Measurements from ENCODE around the gene TTLL13. TPM values are rescaled to one million over a fixed set of nuclear protein-coding genes. Genes with fewer than 3 reads are reported as not detected.
"Not testable (repeated sequence)": the region's sequence is repeated elsewhere in the genome, so short reads cannot be mapped to it uniquely, and the experiment has no call there.

TTLL13 gene
- total RNA-seq, 1 donor from 2014 or later, result 0.47 TPM

DNA sequence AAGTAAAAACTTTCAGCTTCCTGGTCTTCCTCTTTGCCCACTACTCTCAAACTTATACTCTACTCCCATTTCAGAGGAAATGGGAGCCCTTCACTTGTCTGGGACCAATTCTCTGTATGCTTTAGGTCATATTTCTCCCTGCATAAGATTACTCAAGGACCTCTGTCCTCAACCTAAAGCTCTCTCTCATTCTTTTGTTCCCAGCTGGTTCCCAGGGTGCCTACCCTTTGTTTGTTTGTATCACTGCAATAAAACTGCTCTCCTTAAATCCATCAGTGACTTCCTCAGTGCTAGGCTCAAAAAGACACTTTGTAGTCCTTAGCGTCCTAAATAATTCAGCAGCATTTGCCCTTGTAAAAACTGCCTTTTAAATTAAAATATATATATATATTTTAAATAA lies 19.1 kb downstream of the TTLL13 start:
- TF ChIP-seq, protein P1, sequence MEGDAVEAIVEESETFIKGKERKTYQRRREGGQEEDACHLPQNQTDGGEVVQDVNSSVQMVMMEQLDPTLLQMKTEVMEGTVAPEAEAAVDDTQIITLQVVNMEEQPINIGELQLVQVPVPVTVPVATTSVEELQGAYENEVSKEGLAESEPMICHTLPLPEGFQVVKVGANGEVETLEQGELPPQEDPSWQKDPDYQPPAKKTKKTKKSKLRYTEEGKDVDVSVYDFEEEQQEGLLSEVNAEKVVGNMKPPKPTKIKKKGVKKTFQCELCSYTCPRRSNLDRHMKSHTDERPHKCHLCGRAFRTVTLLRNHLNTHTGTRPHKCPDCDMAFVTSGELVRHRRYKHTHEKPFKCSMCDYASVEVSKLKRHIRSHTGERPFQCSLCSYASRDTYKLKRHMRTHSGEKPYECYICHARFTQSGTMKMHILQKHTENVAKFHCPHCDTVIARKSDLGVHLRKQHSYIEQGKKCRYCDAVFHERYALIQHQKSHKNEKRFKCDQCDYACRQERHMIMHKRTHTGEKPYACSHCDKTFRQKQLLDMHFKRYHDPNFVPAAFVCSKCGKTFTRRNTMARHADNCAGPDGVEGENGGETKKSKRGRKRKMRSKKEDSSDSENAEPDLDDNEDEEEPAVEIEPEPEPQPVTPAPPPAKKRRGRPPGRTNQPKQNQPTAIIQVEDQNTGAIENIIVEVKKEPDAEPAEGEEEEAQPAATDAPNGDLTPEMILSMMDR (IDR thresholded peaks at IDR 0.05; ENCODE audit: unreplicated experiment), result no peak
- H3K4me1 Mint-ChIP-seq, result peaks cover 43% of the 10 kb centered on the region
- H3K9me3 Mint-ChIP-seq, result no peaks in the 10 kb centered on the region
- H3K27ac Mint-ChIP-seq, result peak overlapping the region; percentile 44
- H3K27me3 Mint-ChIP-seq (ENCODE audit: low read depth), result no peaks in the 10 kb centered on the region
- peaks cover 23% of the 10 kb centered on the region for H3K36me3 Mint-ChIP-seq
- peak overlapping the region; percentile 37 for H3K4me3 Mint-ChIP-seq
- DNase-seq (ENCODE audit: low spot score in 2 of 2, unreplicated experiment in 2 of 2), result no peak

DNA sequence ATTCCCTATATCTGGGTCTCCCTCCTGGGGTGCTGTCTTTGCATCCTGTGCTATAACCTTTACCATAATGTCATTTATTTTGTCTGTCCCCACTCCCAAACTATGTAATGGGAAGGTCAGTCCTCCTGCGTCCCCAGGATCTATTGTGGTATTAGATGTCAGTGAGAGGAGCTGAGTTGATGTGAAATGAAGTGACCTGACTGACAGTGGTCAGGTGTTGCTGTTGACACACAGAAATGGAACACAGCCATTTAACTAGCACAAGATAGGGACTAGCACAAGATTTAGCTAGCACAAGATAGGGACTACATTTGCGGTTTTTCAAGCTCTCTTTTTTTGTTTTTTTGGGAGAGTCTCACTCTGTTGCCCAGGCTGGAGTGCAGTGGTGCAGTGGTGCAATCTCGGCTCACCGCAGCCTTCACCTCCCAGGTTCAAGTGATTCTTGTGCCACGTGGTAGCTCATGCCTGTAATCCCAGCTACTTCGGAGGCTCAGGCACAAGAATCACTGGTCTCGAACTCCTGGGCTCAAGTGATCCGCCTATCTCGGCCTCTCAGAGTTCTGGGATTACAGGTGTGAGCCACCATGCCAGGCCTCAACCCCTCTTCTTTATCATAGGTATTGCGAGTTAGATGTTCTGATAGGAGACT lies 21.3 kb downstream of the TTLL13 start:
- no peak overlapping the region for H3K27ac Mint-ChIP-seq
- TF ChIP-seq, protein P1 (IDR thresholded peaks at IDR 0.05; ENCODE audit: unreplicated experiment), result no peak
- DNase-seq (ENCODE audit: low spot score in 2 of 2, unreplicated experiment in 2 of 2), result no peak
- H3K9me3 Mint-ChIP-seq, result no peaks in the 10 kb centered on the region
- no peaks in the 10 kb centered on the region for H3K27me3 Mint-ChIP-seq (ENCODE audit: low read depth)
- H3K4me3 Mint-ChIP-seq, result no peak overlapping the region
- H3K36me3 Mint-ChIP-seq, result peaks cover 31% of the 10 kb centered on the region
- H3K4me1 Mint-ChIP-seq, result peaks cover 34% of the 10 kb centered on the region

DNA sequence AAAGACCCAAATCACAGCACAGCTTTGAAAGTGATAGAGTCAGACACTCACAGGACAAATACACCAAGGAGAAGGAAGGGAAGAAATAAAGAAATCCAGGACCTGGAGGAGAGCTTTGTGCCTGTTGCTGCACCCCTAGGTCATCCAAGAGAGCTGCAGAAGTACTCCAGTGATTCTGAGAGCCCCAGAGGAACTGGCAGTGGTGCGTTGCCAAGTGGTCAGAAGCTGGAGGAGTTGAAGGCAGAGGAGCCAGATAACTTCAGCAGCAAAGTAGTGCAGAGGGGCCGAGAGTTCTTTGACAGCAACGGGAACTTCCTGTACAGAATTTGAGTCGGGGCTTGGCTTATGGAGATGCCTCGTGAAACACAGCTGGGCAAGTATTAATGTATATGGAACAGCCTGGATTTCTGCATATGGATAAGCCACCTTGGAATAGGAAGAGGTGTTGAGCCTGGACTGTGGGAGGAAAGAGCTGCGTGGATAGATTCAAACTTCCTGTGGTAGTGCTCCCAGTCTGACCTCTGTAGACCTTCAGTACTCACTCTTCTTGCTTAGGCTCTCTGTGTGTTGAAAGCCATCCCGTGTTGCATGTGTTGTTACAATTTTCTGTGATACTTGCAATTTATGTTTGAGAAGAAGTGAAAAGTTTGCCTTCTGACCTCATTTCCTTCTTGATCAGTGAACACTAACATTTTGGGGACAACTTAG lies 22.3 kb downstream of the TTLL13 start:
- no peak for DNase-seq (ENCODE audit: low spot score in 2 of 2, unreplicated experiment in 2 of 2)

DNA sequence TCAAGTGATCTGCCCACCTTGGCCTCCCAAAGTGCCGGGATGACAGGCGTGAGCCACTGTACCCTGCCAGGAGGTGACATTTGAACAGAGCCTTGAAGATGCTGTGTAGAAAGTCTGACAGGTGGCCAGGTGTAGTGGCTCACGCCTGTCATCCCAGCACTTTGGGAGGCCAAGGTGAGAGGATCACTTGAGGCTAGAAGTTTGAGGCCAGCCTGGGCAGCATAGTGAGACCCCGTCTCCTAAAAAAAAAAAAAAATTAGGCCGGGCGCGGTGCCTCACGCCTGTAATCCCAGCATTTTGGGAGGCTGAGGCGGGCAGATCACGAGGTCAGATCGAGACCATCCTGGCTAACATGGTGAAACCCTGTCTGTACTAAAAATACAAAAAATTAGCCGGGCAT lies 29.1 kb downstream of the TTLL13 start:
- H3K9me3 Mint-ChIP-seq, result not testable (repeated sequence)

More for the DNA sequence above, 22.3 kb downstream of the TTLL13 start:
- Mint-ChIP-seq H3K27ac (no peak overlapping the region), H3K4me3 (no peak overlapping the region), H3K4me1 (peaks cover 27% of the 10 kb centered on the region), H3K36me3 (peaks cover 36% of the 10 kb centered on the region), H3K27me3 (ENCODE audit: low read depth) (no peaks in the 10 kb centered on the region), H3K9me3 (no peaks in the 10 kb centered on the region)
- TF ChIP-seq, protein P1 (IDR thresholded peaks at IDR 0.05; ENCODE audit: unreplicated experiment), result no peak

DNA sequence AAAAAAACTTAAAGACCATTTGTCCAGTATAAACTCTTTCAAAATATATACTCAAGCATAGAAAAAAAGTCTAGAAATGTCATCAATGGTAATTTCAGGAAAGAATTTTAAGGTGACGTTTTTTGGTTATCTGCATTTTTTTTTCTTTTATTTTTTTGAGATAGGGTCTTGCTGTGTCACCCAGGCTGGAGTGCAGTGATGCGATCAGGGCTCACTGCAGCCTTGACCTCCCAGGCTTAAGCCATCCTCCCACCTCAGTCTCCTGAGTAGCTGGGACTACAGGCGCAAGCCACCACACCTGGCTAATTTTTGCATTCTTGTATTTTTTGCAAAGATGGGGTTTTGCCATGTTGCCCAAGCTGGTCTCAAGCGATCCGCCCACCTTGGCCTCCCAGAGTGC lies 31.4 kb downstream of the TTLL13 start:
- not testable (repeated sequence) for H3K27ac Mint-ChIP-seq; H3K27me3 Mint-ChIP-seq (ENCODE audit: low read depth); H3K36me3 Mint-ChIP-seq; H3K4me1 Mint-ChIP-seq; H3K4me3 Mint-ChIP-seq; H3K9me3 Mint-ChIP-seq; DNase-seq (ENCODE audit: low spot score in 2 of 2, unreplicated experiment in 2 of 2)

More for the DNA sequence above, 29.1 kb downstream of the TTLL13 start:
- not testable (repeated sequence) for H3K27me3 Mint-ChIP-seq (ENCODE audit: low read depth); DNase-seq (ENCODE audit: low spot score in 2 of 2, unreplicated experiment in 2 of 2); H3K27ac Mint-ChIP-seq; H3K4me3 Mint-ChIP-seq; H3K4me1 Mint-ChIP-seq
- peaks cover 13% of the 10 kb centered on the region for H3K36me3 Mint-ChIP-seq

DNA sequence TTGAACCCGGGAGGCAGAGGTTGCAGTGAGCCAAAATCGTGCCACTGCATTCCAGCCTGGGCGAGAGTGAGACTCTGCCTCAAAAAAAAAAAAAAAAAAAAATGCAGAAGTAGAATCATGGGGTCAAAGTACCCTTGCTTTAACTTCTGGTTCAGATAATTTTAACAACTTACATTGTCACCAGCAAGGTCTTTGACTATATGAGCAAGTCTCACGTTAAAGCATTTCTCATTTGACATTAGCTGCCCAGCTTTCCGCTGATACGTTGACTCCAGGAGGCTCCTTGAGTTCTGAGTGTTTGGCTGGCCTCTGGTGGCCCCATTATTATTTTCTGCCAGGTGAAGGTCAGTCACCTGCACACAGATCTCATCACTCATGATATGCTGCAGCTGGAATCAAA lies 32.3 kb downstream of the TTLL13 start:
- not testable (repeated sequence) for H3K4me1 Mint-ChIP-seq; H3K9me3 Mint-ChIP-seq; H3K27me3 Mint-ChIP-seq (ENCODE audit: low read depth); H3K27ac Mint-ChIP-seq; H3K4me3 Mint-ChIP-seq; DNase-seq (ENCODE audit: low spot score in 2 of 2, unreplicated experiment in 2 of 2); H3K36me3 Mint-ChIP-seq

DNA sequence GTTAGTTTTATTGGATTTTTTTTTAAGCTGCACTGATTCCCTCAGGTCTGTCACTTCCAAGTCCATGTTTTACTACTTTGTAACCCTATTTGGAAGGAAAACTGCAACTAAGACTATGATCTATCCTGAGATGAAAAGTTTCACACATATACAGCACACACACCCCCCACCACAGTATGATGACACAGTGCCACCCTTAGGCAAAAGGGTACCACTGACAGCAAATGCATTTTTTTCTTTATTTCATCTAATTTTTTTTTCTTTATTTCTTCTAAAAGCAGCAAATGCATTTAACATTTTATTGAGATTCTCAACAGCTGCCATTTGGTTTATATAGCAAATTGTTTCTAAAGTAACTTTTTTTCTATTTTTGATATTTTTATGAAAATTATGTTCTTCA lies 37.3 kb downstream of the TTLL13 start:
- no peaks in the 10 kb centered on the region for H3K9me3 Mint-ChIP-seq
- no peak overlapping the region for H3K27ac Mint-ChIP-seq
- H3K4me3 Mint-ChIP-seq, result no peak overlapping the region
- H3K36me3 Mint-ChIP-seq, result no peaks in the 10 kb centered on the region
- TF ChIP-seq, protein P1 (IDR thresholded peaks at IDR 0.05; ENCODE audit: unreplicated experiment), result no peak
- no peaks in the 10 kb centered on the region for H3K27me3 Mint-ChIP-seq (ENCODE audit: low read depth)
- no peak for DNase-seq (ENCODE audit: low spot score in 2 of 2, unreplicated experiment in 2 of 2)
- H3K4me1 Mint-ChIP-seq, result no peaks in the 10 kb centered on the region
